Prostate gland (tissue), 2 donors: ENCODE results near the gene SLC6A12. TPM values are rescaled to one million over a fixed set of nuclear protein-coding genes. Genes with fewer than 3 reads are reported as not detected.

Experiments used
- DNase-seq: peaks from one replicate; pipeline ENCODE4 v3.0.0-alpha.2; 2019; ENCODE audit warnings: low spot score
- H3K27ac ChIP-seq, 2 donors: fragments of 200-600 bp; sonication (generic); 2 replicates each; pipeline ENCODE4 v1.5.1; 2017 to 2019
- H3K27me3 ChIP-seq: fragments of 200-600 bp; sonication (generic); replicated peaks from 2 replicates; pipeline ENCODE4 v1.5.1; 2019; ENCODE audit not compliant: insufficient read depth
- H3K36me3 ChIP-seq, 2 donors: fragments of 200-600 bp; sonication (generic); 1 replicate in 1 of 2; 2 replicates in 1 of 2; pipeline versions ENCODE4 v1.5.1 to v1.8.1; 2017 to 2019
- H3K4me1 ChIP-seq: fragments of 200-600 bp; sonication (generic); replicated peaks from 2 replicates; pipeline ENCODE4 v1.5.1; 2019
- H3K4me3 ChIP-seq, 2 donors: fragments of 200-600 bp; sonication (generic); 2 replicates each; pipeline ENCODE4 v1.5.1; 2017 to 2019
- H3K9me3 ChIP-seq: fragments of 200-600 bp; sonication (generic); 2 replicates; pipeline ENCODE4 v1.5.1; 2017
- POLR2A ChIP-seq: fragments of 450-650 bp; IDR thresholded peaks from one replicate; pipeline ENCODE4 v1.6.1; 2016; ENCODE audit warnings: antibody characterized with exemption, mild to moderate bottlenecking
- POLR2AphosphoS5 ChIP-seq: sonication (generic); formaldehyde crosslinking; IDR thresholded peaks from one replicate; pipeline ENCODE4 v1.6.1; 2017; ENCODE audit warnings: antibody characterized with exemption
- WGBS: methylation state at CpG from one replicate; pipeline ENCODE4 v1.1.5; 2018; 5-methylcytosine and 5-hydroxymethylcytosine counted together
- intact Hi-C: fragments of 100-400 bp; cut with DNase I; formaldehyde crosslinking; loops from one replicate; pipeline ENCODE4 v1.14.2; 2022
- total RNA-seq, 2 donors: library from RNA; depleted of rRNA; stranded (reverse); fragments of >200 nt; gene quantifications; one replicate each; pipeline ENCODE4 v1.1.0, GENCODE V29; 2016
- TF ChIP-seq, protein P1 (sequence below), 4 experiments: fragments of 200-600 bp in 2 of 4; fragments of 450-650 bp in 2 of 4; sonication (generic) in 2 of 4; IDR thresholded peaks; 1 replicate in 3 of 4; 2 replicates in 1 of 4; pipeline ENCODE4 v1.5.1; 2016 to 2019; ENCODE audit warnings: antibody characterized with exemption in 4 of 4, mild to moderate bottlenecking in 2 of 4, moderate library complexity in 2 of 4

Gene SLC6A12
- total RNA-seq, 2 donors from 2014 or later = 1.0 to 1.9 TPM

DNA sequence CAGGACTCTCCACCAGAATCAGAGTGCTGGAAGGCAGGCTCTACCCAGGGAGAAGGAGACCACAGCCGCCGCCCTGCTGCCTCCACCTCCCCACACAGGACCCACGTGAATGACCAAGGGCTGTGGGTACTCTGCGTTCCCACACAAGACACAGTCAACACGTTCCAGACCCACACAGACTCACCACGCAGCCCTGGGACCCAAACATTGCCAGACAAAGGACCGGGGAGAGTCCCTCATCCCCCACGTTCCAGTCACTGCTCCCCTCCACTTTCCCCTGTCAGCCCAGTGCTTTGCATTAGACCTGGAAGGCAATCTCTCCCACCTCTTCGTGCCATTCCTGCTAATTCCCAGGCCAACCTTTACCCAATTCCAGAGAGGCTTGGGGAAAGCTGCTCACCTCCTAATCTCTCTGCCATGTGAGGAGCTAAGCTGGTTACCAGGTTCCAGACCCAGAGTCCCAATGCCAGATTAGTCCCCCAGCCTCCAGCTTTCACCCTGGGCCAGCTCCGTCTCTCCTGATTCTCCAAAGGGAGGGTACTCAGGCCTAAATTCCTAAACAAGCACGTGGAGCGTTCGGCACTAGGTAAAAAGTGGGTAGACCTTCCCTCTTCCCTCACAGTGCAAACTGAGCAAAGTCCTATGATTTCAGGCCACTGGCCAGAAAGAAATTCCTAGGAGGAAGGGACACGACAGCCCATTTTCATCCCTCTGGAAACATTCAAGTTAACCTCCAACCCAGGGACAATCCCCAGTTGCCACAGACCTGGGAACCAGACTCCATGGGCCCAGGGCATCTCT is 43.8 kb upstream of the SLC6A12 start:
- DNase-seq = no peak
- TF ChIP-seq, protein P1, sequence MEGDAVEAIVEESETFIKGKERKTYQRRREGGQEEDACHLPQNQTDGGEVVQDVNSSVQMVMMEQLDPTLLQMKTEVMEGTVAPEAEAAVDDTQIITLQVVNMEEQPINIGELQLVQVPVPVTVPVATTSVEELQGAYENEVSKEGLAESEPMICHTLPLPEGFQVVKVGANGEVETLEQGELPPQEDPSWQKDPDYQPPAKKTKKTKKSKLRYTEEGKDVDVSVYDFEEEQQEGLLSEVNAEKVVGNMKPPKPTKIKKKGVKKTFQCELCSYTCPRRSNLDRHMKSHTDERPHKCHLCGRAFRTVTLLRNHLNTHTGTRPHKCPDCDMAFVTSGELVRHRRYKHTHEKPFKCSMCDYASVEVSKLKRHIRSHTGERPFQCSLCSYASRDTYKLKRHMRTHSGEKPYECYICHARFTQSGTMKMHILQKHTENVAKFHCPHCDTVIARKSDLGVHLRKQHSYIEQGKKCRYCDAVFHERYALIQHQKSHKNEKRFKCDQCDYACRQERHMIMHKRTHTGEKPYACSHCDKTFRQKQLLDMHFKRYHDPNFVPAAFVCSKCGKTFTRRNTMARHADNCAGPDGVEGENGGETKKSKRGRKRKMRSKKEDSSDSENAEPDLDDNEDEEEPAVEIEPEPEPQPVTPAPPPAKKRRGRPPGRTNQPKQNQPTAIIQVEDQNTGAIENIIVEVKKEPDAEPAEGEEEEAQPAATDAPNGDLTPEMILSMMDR (IDR thresholded peaks at IDR 0.05) = no peak
- TF ChIP-seq POLR2AphosphoS5 = no peak
- TF ChIP-seq POLR2A = no peak

DNA sequence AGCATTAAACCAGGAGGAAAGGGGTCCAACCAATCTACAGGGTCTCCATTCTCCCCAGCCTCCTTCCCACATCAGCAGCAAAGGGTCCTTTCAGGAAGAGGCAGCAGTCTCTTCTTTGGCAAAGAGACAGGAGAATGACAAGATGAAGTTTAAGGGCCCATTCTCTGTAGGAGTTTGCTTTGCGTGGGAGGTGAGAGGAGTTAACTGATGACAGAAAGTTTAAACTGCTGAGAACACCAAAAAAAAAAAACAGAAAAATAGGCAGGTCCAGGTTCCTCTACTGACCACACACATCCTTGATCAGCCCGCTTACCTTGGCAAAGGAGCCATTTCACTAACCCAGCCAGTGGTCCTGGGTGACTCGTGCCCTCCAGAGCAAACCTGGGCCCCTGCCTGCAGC is 43.0 kb upstream of the SLC6A12 start:
- Histone ChIP-seq H3K36me3 (no peaks in the 10 kb centered on the region), H3K27ac (no peak overlapping the region), H3K27me3 (peaks cover 2% of the 10 kb centered on the region), H3K4me1 (no peaks in the 10 kb centered on the region), H3K9me3 (no peaks in the 10 kb centered on the region), H3K4me3 (no peak overlapping the region)
- 68% methylated on average over 3 of the region's 3 CpGs for WGBS
- DNase-seq = no peak
- intact Hi-C loops = no loop called here
- TF ChIP-seq, protein P1 (IDR thresholded peaks at IDR 0.05) = no peak
- no peak for TF ChIP-seq POLR2A
- no peak for TF ChIP-seq POLR2AphosphoS5

More for the DNA sequence above, 43.8 kb upstream of the SLC6A12 start:
- Histone ChIP-seq H3K9me3 (no peaks in the 10 kb centered on the region), H3K36me3 (no peaks in the 10 kb centered on the region), H3K4me3 (no peak overlapping the region), H3K27me3 (peaks cover 2% of the 10 kb centered on the region), H3K4me1 (no peaks in the 10 kb centered on the region), H3K27ac (no peak overlapping the region)
- intact Hi-C loops = no loop called here
- 61% methylated on average over 14 of the region's 14 CpGs for WGBS

DNA sequence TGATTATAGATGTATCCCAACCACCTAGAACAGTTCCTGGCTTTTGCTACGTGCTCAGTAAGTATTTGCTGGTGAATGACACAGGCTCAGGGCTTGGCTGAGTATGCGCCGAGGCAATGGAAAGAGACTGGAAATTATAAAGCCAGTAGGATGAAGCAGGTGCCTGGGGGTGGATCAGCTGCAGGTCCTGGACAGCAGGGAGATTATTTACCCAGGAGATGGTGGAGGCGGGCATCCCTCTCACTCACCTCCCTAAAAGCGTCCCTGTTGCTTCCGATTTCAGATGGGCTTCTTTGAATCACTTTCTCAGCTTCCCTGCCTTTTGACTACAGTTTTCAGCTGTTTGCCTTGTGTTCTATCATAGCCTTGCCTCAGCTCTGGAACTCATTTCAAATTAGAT is 42.3 kb upstream of the SLC6A12 start:
- intact Hi-C loops = no loop called here
- DNase-seq = no peak
- TF ChIP-seq POLR2AphosphoS5 (no peak), POLR2A (no peak)
- TF ChIP-seq, protein P1 (IDR thresholded peaks at IDR 0.05) = no peak
- 81% methylated on average over 6 of the region's 6 CpGs for WGBS
- H3K36me3 ChIP-seq = no peaks in the 10 kb centered on the region
- peaks cover 2% of the 10 kb centered on the region for H3K27me3 ChIP-seq
- no peak overlapping the region for H3K4me3 ChIP-seq
- no peak overlapping the region for H3K27ac ChIP-seq
- no peaks in the 10 kb centered on the region for H3K9me3 ChIP-seq
- H3K4me1 ChIP-seq = no peaks in the 10 kb centered on the region

DNA sequence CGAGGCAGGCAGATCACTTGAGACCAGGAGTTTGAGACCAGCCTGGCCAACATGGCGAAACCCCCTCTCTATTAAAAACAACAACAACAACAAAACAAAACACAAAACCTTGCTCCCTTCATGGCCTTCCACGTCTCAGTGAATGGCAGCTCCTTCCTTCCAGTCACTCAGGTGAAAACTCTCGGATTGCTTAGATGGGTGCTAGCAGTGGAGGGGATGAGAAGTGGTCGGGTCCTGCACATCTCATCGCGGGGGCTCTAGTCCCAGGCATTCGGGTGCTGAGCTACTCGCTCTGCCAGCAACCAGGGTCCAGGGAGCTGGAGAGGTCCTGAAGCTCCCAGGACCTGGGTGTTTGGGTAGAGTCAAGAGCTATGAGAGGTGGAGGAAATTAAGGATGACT is 41.0 kb upstream of the SLC6A12 start:
- peaks cover 2% of the 10 kb centered on the region for H3K27me3 ChIP-seq
- WGBS = 84% methylated on average over 9 of the region's 9 CpGs

More for the DNA sequence above, 41.0 kb upstream of the SLC6A12 start:
- TF ChIP-seq POLR2A (no peak), POLR2AphosphoS5 (no peak)
- TF ChIP-seq, protein P1 (IDR thresholded peaks at IDR 0.05) = no peak
- no peak overlapping the region for H3K4me3 ChIP-seq
- no peaks in the 10 kb centered on the region for H3K9me3 ChIP-seq
- no peaks in the 10 kb centered on the region for H3K4me1 ChIP-seq
- H3K36me3 ChIP-seq = no peaks in the 10 kb centered on the region
- intact Hi-C loops = no loop called here
- DNase-seq = no peak
- H3K27ac ChIP-seq = no peak overlapping the region
